A549 (cell line): Measurements from ENCODE around the gene DAB1. TPM values are rescaled to one million over a fixed set of nuclear protein-coding genes. Genes with fewer than 3 reads are reported as not detected.

ENCODE experiments used
- ATAC-seq, 2 experiments: fragments of 200-7000 bp in 1 of 2; fragments of >200 bp in 1 of 2; cut with Nextera tagmentation in 1 of 2; cut with Tn5 transposase in 1 of 2; 3 replicates each; pipeline versions ENCODE4 v1.8.0 to v1.9.1; 2018 to 2020; ENCODE audit warnings: mild to moderate bottlenecking in 1 of 2, moderate library complexity in 1 of 2
- CTCF ChIA-PET: fragments of 300-600 bp; sonication (Branson Sonifier 250); formaldehyde crosslinking; extraction: SDS; loops from one replicate; lab custom pipeline; 2021; ENCODE audit warnings: antibody characterized with exemption, inconsistent platforms; lab: Yijun Ruan, JAX
- POLR2A ChIA-PET: fragments of 350-600 bp; formaldehyde crosslinking; extraction: SDS; loops from one replicate; lab custom pipeline; 2021; ENCODE audit warnings: antibody characterized with exemption, inconsistent platforms; lab: Yijun Ruan, JAX
- DNase-seq, 2 experiments: peaks; one replicate each; pipeline versions ENCODE4 v3.0.0 to v3.0.0-alpha.2; 2011 to 2016; ENCODE audit warnings: low read depth in 1 of 2, low spot score in 1 of 2
- FAIRE-seq: peaks from 2 replicates; lab custom pipeline; 2011; peaks lifted over from hg19 to GRCh38; lab: Jason Lieb, UNC
- H3K27ac ChIP-seq, 2 experiments: fragments of >200 bp; sonication (Bioruptor Twin); formaldehyde crosslinking; 3 replicates each; pipeline ENCODE4 v1.5.1; 2016 to 2017
- H3K4me1 ChIP-seq: fragments of >200 bp; sonication (Bioruptor Twin); formaldehyde crosslinking; 3 replicates; pipeline ENCODE4 v1.6.1; 2016
- H3K4me2 ChIP-seq: fragments of >200 bp; sonication (Bioruptor Twin); formaldehyde crosslinking; 3 replicates; pipeline ENCODE4 v1.6.1; 2016
- H3K4me3 ChIP-seq: fragments of >200 bp; sonication (Bioruptor Twin); formaldehyde crosslinking; 3 replicates; pipeline ENCODE4 v1.5.1; 2016
- H3K9me3 ChIP-seq: fragments of >200 bp; sonication (Bioruptor Twin); formaldehyde crosslinking; 3 replicates; pipeline ENCODE4 v1.6.1; 2016
- ATOH8 ChIP-seq: fragments of 250-450 bp; sonication (Bioruptor Pico); IDR thresholded peaks from 2 replicates; pipeline ENCODE4 v1.5.0; 2020; ENCODE audit warnings: low read depth, mild to moderate bottlenecking, moderate library complexity
- CBX8 ChIP-seq: fragments of 200-600 bp; sonication (generic); IDR thresholded peaks from 2 replicates; pipeline ENCODE4 v1.6.1; 2016
- CEBPB ChIP-seq, 2 experiments: fragments of >200 bp in 1 of 2; sonication (Bioruptor Twin) in 1 of 2; formaldehyde crosslinking in 1 of 2; IDR thresholded peaks; 2 replicates each; pipeline ENCODE4 v1.6.1; 2012 to 2016
- EHF ChIP-seq: fragments of 250-450 bp; sonication (Bioruptor Pico); IDR thresholded peaks from 2 replicates; pipeline ENCODE4 v1.5.0; 2020; ENCODE audit warnings: mild to moderate bottlenecking
- EP300 ChIP-seq, 2 experiments: fragments of >200 bp; sonication (Bioruptor Twin); formaldehyde crosslinking; IDR thresholded peaks; 2 replicates in 1 of 2; 3 replicates in 1 of 2; pipeline ENCODE4 v1.6.1; 2016 to 2017
- ESRRA ChIP-seq: fragments of 150-350 bp; IDR thresholded peaks from 2 replicates; pipeline ENCODE4 v1.6.1; 2014; ENCODE audit warnings: mild to moderate bottlenecking, low read length, borderline replicate concordance
- FOSB ChIP-seq: fragments of 250-450 bp; sonication (Bioruptor Pico); IDR thresholded peaks from 2 replicates; pipeline ENCODE4 v1.5.0; 2020; ENCODE audit warnings: mild to moderate bottlenecking, moderate library complexity
- FOSL2 ChIP-seq, 2 experiments: fragments of 450-650 bp in 1 of 2; fragments of >200 bp in 1 of 2; sonication (Bioruptor Twin) in 1 of 2; formaldehyde crosslinking; IDR thresholded peaks; 2 replicates each; pipeline versions ENCODE4 v1.5.0 to v1.6.1; 2016 to 2020; ENCODE audit warnings: mild to moderate bottlenecking in 1 of 2, moderate library complexity in 1 of 2
- FOXS1 ChIP-seq: fragments of 250-450 bp; sonication (Bioruptor Pico); IDR thresholded peaks from 2 replicates; pipeline ENCODE4 v1.5.0; 2020; ENCODE audit warnings: mild to moderate bottlenecking, moderate library complexity
- HDAC2 ChIP-seq: fragments of 200-600 bp; sonication (generic); IDR thresholded peaks from 2 replicates; pipeline ENCODE4 v1.6.1; 2016
- HOXB13 ChIP-seq: fragments of 250-450 bp; sonication (Bioruptor Pico); IDR thresholded peaks from 2 replicates; pipeline ENCODE4 v1.5.0; 2020; ENCODE audit warnings: low read depth, mild to moderate bottlenecking, moderate library complexity
- HOXB5 ChIP-seq: fragments of 250-450 bp; sonication (Bioruptor Pico); IDR thresholded peaks from 2 replicates; pipeline ENCODE4 v1.5.0; 2020; ENCODE audit warnings: mild to moderate bottlenecking, moderate library complexity
- JUN ChIP-seq, 2 experiments: fragments of >200 bp; sonication (Bioruptor Twin); formaldehyde crosslinking; IDR thresholded peaks; 2 replicates in 1 of 2; 3 replicates in 1 of 2; pipeline ENCODE4 v1.6.1; 2016 to 2017
- MAFK ChIP-seq: fragments of 450-650 bp; IDR thresholded peaks from 2 replicates; pipeline ENCODE4 v1.6.1; 2014; ENCODE audit not compliant: partially characterized antibody
- PHF8 ChIP-seq: fragments of 200-600 bp; sonication (generic); IDR thresholded peaks from 2 replicates; pipeline ENCODE4 v1.6.1; 2016; ENCODE audit warnings: low read depth, mild to moderate bottlenecking, antibody characterized with exemption, moderate library complexity, borderline replicate concordance
- RAD21 ChIP-seq, 2 experiments: fragments of >200 bp in 1 of 2; sonication (Bioruptor Twin) in 1 of 2; formaldehyde crosslinking in 1 of 2; IDR thresholded peaks in 1 of 2; conservative IDR thresholded peaks in 1 of 2; 2 replicates in 1 of 2; 3 replicates in 1 of 2; pipeline ENCODE4 v1.6.1; 2012 to 2018; ENCODE audit warnings: inconsistent platforms in 1 of 2
- RARB ChIP-seq: fragments of 250-450 bp; sonication (Bioruptor Pico); IDR thresholded peaks from 2 replicates; pipeline ENCODE4 v1.8.0; 2021; ENCODE audit warnings: mild to moderate bottlenecking, moderate library complexity
- RCOR1 ChIP-seq: fragments of 150-350 bp; IDR thresholded peaks from 2 replicates; pipeline ENCODE4 v1.6.1; 2014; ENCODE audit warnings: antibody characterized with exemption, low read length, low read depth
- RFX5 ChIP-seq: fragments of 450-650 bp; IDR thresholded peaks from 2 replicates; pipeline ENCODE4 v1.7.1; 2014; ENCODE audit warnings: antibody characterized with exemption, mild to moderate bottlenecking, moderate library complexity
- RNF2 ChIP-seq: fragments of 200-600 bp; sonication (generic); IDR thresholded peaks from 2 replicates; pipeline ENCODE4 v1.6.1; 2016; ENCODE audit warnings: low read depth, mild to moderate bottlenecking, antibody characterized with exemption, moderate library complexity, borderline replicate concordance
- SMC3 ChIP-seq: fragments of >200 bp; sonication (Bioruptor Twin); formaldehyde crosslinking; IDR thresholded peaks from 3 replicates; pipeline ENCODE4 v1.6.1; 2018; ENCODE audit warnings: inconsistent platforms
- SREBF2 ChIP-seq: fragments of 450-650 bp; IDR thresholded peaks from 2 replicates; pipeline ENCODE4 v1.6.1; 2014; ENCODE audit warnings: mild to moderate bottlenecking, moderate library complexity
- TP53 ChIP-seq: fragments of 250-450 bp; sonication (Bioruptor Pico); IDR thresholded peaks from 2 replicates; pipeline ENCODE4 v1.5.0; 2021; ENCODE audit warnings: mild to moderate bottlenecking, moderate library complexity
- ZC3H11A ChIP-seq: fragments of 450-650 bp; IDR thresholded peaks from 2 replicates; pipeline ENCODE4 v1.6.1; 2014; ENCODE audit warnings: antibody characterized with exemption, mild to moderate bottlenecking
- ZSCAN20 ChIP-seq: fragments of 250-450 bp; sonication (Bioruptor Pico); IDR thresholded peaks from 2 replicates; pipeline ENCODE4 v1.8.0; 2022; ENCODE audit warnings: mild to moderate bottlenecking, moderate library complexity
- WGBS: methylation state at CpG from one replicate; pipeline ENCODE4 v1.1.6; 2017; ENCODE audit errors: missing lambda C conversion rate; 5-methylcytosine and 5-hydroxymethylcytosine counted together
- polyA plus RNA-seq, 4 experiments: library from polyadenylated mRNA; depleted of rRNA in 3 of 4; stranded (reverse); fragments of >200 nt; fragmentation: RNase III in 1 of 4; extraction: RNeasy Plus Mini Kit Qiagen cat#74134 plus additional on column Dnase treatment in 1 of 4; gene quantifications; 2 replicates in 3 of 4; 3 replicates in 1 of 4; pipeline ENCODE4 v1.2.3, GENCODE V29; 2011 to 2017
- TF ChIP-seq, protein P1 (sequence below): IDR thresholded peaks from 2 replicates; pipeline ENCODE4 v1.6.1; 2012

DAB1 gene
- polyA plus RNA-seq, 2 of the 4 experiments (the other 2 are of a cell fraction): not detected

DNA sequence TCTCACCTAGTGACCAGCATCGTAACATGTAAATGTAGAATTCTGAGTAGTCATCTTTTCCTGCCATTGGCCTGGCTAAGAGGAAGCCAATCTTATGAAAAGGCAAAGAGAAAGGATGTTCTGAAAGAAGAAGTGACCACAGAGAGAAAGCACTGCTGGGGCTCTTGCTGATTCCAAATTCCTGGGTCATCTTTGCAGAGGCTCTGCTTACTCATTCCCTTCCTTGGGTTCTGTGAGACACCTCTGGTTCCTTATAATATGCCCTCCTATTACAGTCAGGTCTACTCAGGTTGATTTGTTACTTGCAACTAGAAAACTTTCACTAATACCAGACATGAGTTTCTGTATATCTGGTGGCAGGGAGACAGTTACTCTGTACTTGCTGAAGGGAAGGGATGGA lies 259.3 kb downstream of the DAB1 start:
- POLR2A ChIA-PET: no interaction called here
- no peaks in the 10 kb centered on the region for H3K4me1 ChIP-seq
- TF ChIP-seq CEBPB (IDR thresholded peaks at IDR 0.05): no peak
- TF ChIP-seq ZSCAN20 (CRISPR knock-in tag): no peak
- TF ChIP-seq EHF (CRISPR knock-in tag): no peak
- TF ChIP-seq FOSB (CRISPR knock-in tag): no peak
- no peak for TF ChIP-seq EP300 (IDR thresholded peaks at IDR 0.05)
- TF ChIP-seq TP53 (CRISPR knock-in tag): no peak
- TF ChIP-seq, all 56 proteins: peak for 0
- FAIRE-seq: no peak
- DNase-seq: no peak
- no peak for ATAC-seq
- 0% methylated on average over 1 of the region's 1 CpG for WGBS
- CTCF ChIA-PET: no interaction called here
- Histone ChIP-seq H3K9me3 (no peaks in the 10 kb centered on the region), H3K4me2 (no peak overlapping the region), H3K4me3 (no peak overlapping the region), H3K27ac (no peak overlapping the region)

GRCh38 chr1:57163789-57164188 lies 260.1 kb downstream of the DAB1 start:
- Histone ChIP-seq H3K4me2 (no peak overlapping the region), H3K27ac (no peak overlapping the region), H3K9me3 (no peaks in the 10 kb centered on the region), H3K4me3 (no peak overlapping the region), H3K4me1 (no peaks in the 10 kb centered on the region)
- ATAC-seq: no peak
- WGBS: 7% methylated on average over 1 of the region's 1 CpG
- TF ChIP-seq RAD21 (conservative IDR thresholded peaks at IDR 0.05 in 1 of 2, IDR thresholded peaks at IDR 0.05 in 1 of 2) (no peak), SREBF2 (no peak), RCOR1 (no peak), MAFK (no peak), RNF2 (no peak), PHF8 (no peak), JUN (IDR thresholded peaks at IDR 0.05) (no peak), RFX5 (no peak), SMC3 (no peak), RARB (CRISPR knock-in tag) (no peak), HOXB13 (CRISPR knock-in tag) (no peak), ZC3H11A (no peak), CEBPB (IDR thresholded peaks at IDR 0.05) (no peak), ATOH8 (CRISPR knock-in tag) (no peak), TP53 (CRISPR knock-in tag) (no peak), FOSL2 (IDR thresholded peaks at IDR 0.05) (no peak), FOSL2 (CRISPR knock-in tag; IDR thresholded peaks at IDR 0.05) (no peak), FOXS1 (CRISPR knock-in tag) (no peak), HOXB5 (CRISPR knock-in tag) (no peak), CBX8 (no peak)
- TF ChIP-seq, protein P1, sequence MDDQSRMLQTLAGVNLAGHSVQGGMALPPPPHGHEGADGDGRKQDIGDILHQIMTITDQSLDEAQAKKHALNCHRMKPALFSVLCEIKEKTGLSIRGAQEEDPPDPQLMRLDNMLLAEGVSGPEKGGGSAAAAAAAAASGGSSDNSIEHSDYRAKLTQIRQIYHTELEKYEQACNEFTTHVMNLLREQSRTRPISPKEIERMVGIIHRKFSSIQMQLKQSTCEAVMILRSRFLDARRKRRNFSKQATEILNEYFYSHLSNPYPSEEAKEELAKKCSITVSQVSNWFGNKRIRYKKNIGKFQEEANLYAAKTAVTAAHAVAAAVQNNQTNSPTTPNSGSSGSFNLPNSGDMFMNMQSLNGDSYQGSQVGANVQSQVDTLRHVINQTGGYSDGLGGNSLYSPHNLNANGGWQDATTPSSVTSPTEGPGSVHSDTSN: no peak
- ChIA-PET POLR2A (no interaction called here), CTCF (no interaction called here)
- FAIRE-seq: no peak
- no peak for DNase-seq

DNA sequence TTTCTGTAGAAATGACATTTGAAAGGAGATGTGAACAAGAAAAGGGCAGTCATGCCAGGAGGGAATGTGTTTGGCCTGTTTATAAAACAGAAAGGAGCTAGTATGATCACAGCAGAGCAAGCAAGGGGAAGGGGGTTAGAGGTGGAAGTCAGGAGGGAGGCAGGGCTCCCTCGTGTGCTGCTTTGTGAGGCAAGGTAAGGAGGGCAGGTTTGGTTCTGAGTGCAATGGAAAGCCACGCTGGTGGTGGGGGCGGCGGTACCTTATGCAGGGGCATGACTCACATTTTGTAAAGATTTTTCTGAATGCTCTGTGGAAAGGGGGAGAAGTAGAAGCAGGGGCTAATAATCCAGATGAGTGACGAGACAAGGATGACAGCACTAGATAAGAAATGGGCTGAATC lies 260.5 kb downstream of the DAB1 start:
- DNase-seq: no peak
- ChIA-PET CTCF (no interaction called here), POLR2A (no interaction called here)
- no peaks in the 10 kb centered on the region for H3K9me3 ChIP-seq
- no peak overlapping the region for H3K27ac ChIP-seq
- 0% methylated on average over 5 of the region's 5 CpGs for WGBS
- FAIRE-seq: no peak
- H3K4me2 ChIP-seq: no peak overlapping the region
- no peaks in the 10 kb centered on the region for H3K4me1 ChIP-seq
- H3K4me3 ChIP-seq: no peak overlapping the region
- ATAC-seq: no peak
- TF ChIP-seq ESRRA (no peak), SMC3 (no peak), FOSB (CRISPR knock-in tag) (no peak), CEBPB (IDR thresholded peaks at IDR 0.05) (no peak), CBX8 (no peak), RNF2 (no peak), HDAC2 (no peak)
